Effector CD4-positive, alpha-beta T cell (primary cell): ENCODE measurements around the gene MGAT4B.
"Not testable (repeated sequence)": the region's sequence is repeated elsewhere in the genome, so short reads cannot be mapped to it uniquely, and the experiment has no call there.

Experiments
- DNase-seq: peaks from one replicate; pipeline ENCODE4 v3.0.0-alpha.2; 2020
- total RNA-seq: gene quantifications from one replicate; lab custom pipeline; 2026; lab: John Stamatoyannopoulos, UW

The MGAT4B gene
- total RNA-seq = 60.4 reads per million, percentile 72 among the genes with 10 or more reads in this experiment

DNA sequence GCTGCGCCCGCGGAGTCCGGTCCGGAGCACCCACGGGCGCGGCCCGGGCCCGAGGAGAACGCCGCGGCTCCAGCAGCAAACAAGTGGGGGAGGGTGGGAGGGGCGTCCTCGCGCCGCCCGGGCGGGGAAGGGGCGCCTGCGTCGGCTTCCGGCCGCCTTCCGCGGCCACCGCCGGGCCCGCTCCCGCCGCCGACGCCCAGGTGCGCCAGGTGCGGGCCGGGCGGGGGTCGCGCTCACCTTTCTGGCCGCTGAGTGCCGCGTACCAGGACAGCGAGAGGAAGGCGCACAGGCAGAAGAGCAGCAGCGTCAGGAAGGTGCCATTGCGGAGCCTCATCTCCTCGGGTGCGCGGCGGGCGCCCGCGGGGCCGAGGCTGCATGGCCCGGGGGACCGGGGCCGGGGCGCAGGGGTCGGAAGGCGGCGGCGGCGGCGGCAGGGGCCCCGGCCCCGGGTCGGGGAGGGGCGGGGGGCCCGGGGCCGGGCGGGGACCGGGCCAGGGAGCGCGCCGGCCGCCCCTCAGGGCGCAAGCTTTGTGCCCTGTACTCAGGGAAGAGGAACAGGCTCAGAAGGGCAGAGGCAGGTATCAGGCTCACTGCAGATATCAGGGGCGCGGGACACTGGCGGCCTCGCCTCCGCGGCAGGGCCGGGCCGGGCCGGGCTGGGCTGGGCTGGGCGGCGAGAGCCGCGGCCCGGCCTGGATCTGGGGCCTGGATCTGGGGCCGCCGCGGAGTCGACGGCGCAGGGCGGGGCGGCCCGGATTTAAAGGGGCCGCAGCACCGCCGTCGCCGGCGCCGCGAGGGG lies at the start of gene MGAT4B:
TSS of gene MGAT4B (minus strand) at position 617 of the 799 bp plus-strand sequence. CDS start at position 334, 283 bp downstream.
- DNase-seq = peak; percentile 50

- DNase-seq = no peak
These were observed 47.7 kb upstream of the MGAT4B start for GRCh38 chr5:179854356-179854755.

GRCh38 chr5:179852993-179853547 lies 46.4 kb upstream of the MGAT4B start:
- no peak for DNase-seq

DNA sequence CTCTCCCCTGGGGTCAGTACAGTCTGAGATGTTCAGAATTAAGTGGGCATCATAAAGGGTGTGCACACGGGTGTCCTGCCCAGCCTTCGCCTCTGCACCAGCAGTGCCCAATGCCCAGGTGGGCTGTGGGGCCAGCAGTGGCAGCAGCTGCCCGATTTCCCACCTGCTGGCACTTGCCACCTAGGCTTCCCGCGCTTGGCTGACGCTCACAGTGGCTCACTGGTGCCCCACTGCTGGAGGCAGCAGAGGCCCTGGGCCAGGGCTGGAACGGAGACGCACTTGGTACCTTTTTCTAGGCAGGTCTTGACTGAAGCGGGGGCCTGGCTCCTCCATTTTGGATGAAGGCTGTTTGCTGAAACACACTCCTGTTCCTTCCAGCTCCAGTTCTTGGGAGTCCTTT lies 35.0 kb upstream of the MGAT4B start:
- DNase-seq = no peak

DNA sequence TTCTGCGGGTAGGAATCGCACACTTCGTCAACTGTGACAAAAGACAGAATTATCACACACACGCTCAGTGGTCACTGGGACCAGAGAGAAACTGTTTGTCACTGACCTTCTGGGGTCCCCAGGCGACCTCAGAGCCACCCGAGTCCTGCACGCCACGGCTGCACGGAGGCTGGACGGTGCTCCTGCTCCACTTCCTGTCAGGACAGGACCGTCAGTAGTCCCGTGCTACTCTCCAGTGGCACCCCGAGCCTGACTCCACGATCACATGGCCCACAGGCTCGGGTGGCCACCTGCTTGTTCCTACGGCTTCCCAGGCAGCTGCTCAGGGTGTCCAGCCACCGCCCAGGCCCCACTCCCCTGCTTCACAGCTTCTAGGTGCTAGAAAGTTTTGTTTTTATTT lies 34.1 kb upstream of the MGAT4B start:
- no peak for DNase-seq

DNA sequence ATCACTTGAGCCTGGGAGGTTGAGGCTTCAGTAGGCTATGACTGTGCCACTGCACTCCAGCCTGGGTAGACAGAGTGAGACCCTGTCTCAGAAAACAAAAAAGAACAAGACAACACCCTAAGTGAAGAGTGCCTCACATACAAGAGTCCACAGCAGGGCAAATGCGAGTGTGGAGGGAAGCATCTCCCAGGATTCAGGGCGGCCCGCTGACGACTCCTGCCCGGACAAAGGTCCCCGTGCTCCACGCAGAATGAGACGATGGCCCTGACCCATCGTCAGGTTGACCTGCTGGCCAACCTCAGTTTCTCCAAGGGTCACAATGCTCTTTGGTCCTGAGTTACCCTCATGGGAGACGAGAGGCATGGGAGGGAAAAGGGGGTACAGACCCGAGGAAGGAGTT lies 33.7 kb upstream of the MGAT4B start:
- no peak for DNase-seq

DNA sequence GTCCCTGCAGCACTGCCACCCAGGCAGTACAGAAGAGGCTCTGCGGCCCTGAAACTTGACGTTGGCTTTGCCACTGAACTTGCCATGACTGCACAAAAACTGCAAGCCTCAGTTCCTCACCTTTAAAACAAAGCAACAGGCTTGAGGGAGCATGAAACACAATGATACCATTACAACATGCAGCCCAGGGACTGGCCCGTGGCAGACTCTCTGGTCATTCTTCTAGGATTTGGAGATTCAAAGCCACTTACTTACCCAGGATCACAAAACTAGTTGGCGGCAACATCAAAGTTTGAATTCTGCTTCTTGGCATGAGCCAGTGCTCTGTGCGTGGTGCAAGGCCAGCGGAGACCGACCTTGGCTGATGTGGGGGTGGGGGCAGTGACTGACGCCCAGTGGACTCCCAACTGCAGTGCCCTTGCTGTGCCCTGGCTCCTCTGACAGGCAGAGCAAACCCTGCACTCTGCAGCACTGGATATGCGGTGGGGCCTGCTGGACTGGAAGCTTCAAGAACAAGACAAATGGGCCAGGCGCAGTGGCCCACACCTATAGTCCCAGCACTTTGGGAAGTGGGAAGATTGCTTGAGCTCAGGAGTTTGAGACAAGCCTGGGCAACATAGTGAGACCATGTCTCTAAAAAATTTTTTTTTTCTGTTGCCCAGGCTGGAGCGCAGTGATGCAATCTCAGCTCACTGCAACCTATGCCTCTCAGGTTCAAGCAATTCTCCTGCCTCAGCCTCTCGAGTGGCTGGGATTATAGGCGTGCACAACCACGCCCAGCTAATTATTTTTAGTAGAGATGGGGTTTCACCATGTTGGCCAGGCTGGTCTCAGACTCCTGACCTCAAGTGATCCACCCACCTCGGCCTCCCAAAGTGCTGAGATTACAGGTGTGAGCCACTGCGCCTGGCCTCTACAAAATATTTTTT lies 32.9 kb upstream of the MGAT4B start:
- DNase-seq = no peak

DNA sequence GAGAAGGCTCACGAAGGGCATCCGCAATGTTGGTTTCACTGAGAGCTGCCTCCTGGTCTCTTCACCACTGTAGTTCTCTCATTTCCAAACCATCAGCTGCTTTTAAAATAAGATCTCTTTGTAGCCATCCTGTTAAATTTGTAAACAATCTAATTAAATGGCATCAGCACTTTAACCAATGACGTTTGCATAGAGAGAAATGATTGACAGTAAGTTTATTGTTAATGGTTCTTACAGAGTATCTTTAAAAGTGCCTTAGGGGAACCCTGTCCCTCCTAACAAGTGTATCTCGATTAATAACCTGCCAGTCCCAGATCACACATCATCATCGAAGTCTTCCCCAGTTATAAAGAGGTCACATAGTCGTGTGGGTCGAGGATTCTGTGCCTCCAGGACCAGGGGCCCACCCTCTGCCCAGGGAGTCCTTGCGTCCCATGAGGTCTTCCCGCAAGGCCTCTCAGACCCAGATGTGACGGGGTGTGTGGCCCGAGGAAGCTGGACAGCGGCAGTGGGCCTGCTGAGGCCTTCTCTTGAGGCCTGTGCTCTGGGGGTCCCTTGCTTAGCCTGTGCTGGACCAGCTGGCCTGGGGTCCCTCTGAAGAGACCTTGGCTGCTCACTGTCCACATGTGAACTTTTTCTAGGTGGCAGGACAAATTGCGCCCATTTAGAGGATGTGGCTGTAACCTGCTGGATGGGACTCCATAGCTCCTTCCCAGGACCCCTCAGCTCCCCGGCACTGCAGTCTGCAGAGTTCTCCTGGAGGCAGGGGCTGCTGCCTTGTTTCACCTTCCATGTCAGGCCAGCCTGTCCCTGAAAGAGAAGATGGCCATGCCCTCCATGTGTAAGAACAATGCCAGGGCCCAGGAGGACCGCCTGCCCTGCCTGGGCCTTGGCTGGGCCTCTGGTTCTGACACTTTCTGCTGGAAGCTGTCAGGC lies 30.7 kb upstream of the MGAT4B start:
- no peak for DNase-seq

GRCh38 chr5:179836225-179837019 lies 29.8 kb upstream of the MGAT4B start:
- DNase-seq = peak; percentile 49

- DNase-seq = not testable (repeated sequence)
These were observed 28.2 kb upstream of the MGAT4B start for GRCh38 chr5:179834871-179835270.

DNA sequence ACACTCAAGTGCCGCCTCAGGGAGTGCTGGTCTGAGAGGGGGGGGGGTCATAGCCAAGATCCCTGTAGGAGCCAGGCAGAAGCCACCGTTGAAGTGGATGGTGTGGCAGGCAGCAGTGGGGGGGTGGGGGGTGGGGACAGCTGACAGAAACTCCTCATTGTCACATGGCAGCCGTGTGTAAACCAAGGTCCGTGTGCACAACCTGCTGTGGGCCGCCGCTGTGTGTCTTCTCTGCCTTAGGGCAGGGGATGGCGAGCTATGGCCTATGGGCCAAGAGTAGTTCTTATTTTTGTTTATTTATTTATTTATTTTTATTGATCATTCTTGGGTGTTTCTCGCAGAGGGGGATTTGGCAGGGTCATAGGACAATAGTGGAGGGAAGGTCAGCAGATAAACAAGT lies 27.5 kb upstream of the MGAT4B start:
- no peak for DNase-seq

GRCh38 chr5:179833709-179834070 lies 27.0 kb upstream of the MGAT4B start:
- DNase-seq = no peak

DNA sequence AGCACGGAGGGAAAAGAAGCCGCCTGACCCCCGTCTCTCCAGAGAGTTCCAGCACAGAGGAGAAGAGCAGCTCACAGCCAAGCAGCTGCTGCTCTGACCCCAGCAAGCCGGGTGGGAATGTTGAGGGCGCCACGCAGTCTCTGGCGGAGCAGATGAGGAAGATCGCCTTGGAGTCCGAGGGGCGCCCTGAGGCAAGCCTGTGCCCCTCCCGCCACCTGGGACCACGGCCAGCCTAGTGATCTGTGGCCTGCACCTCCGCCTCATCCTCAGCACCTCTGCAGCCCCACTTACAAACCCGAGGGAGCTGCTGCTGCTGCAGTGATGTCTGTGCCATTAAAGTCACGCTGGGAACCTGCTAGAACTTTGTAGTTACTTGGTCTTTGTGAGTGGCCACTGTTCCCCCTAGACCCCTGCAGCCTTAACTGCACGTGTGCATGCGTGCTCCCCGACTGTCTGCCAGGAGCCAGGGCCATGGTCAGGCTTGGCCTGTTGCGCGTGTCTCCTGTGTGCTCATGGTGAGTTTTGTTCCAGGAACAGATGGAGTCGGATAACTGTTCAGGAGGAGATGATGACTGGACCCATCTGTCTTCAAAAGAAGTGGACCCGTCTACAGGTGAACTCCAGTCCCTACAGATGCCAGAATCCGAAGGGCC lies 26.5 kb upstream of the MGAT4B start:
- no peak for DNase-seq

- DNase-seq = no peak
These were observed 25.5 kb upstream of the MGAT4B start for GRCh38 chr5:179832039-179832745.

- DNase-seq = no peak
These were observed 24.3 kb upstream of the MGAT4B start for GRCh38 chr5:179830818-179831468.

- DNase-seq = no peak
These were observed 23.2 kb upstream of the MGAT4B start for GRCh38 chr5:179829732-179830435.

GRCh38 chr5:179828756-179829421 lies 22.2 kb upstream of the MGAT4B start:
- no peak for DNase-seq

DNA sequence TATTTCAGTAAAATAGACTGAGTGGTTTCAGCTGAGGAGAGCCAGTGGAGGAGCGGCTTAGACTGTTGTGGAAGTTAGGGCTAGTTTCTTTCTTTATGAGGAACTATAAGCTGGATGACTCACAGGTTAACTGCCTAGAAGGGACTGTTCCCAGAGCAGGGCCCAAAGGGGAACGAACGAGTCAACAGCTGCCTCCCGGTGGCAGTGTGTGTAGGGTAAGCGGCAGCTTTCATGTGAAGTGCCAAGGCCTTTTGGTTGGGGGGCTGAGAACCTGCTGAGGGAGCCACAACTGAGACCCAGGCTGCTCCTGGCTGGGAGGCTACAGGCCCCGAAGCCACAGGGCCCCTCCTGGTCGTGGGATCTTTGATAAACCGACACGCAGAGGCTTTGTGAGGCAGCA lies 21.0 kb upstream of the MGAT4B start:
- DNase-seq = no peak
